Measurements from ENCODE around the gene UBXN4.

DNA sequence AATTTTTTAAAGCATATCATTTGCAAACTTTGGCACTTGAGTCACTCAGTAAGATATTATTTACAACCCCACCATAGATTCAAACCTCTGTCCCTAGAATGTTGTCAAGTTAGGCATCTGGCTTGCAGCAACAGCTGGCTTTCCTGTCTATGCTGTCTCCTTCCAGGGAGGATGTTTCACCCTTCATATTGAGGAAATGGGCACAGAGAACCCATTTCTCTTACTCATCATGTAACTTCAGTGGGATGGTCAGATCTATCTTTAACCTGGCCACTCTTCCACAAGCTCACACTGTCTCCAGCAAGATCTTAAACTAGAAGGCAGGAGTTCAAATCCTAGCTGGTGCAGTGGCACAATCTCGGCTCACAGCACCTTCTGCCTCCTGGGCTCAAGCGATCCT, 79.5 kb downstream of the UBXN4 start:
- TF ChIP-seq, protein P1, sequence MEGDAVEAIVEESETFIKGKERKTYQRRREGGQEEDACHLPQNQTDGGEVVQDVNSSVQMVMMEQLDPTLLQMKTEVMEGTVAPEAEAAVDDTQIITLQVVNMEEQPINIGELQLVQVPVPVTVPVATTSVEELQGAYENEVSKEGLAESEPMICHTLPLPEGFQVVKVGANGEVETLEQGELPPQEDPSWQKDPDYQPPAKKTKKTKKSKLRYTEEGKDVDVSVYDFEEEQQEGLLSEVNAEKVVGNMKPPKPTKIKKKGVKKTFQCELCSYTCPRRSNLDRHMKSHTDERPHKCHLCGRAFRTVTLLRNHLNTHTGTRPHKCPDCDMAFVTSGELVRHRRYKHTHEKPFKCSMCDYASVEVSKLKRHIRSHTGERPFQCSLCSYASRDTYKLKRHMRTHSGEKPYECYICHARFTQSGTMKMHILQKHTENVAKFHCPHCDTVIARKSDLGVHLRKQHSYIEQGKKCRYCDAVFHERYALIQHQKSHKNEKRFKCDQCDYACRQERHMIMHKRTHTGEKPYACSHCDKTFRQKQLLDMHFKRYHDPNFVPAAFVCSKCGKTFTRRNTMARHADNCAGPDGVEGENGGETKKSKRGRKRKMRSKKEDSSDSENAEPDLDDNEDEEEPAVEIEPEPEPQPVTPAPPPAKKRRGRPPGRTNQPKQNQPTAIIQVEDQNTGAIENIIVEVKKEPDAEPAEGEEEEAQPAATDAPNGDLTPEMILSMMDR (IDR thresholded peaks at IDR 0.05) = no peak
- no peak for TF ChIP-seq POLR2A (IDR thresholded peaks at IDR 0.05)

Data from Peyer's patch (tissue), 4 donors.